ENCODE data around the gene GLI3.

GRCh38 chr7:42022791-42023190, 214.2 kb downstream of the GLI3 start:
- TF ChIP-seq POLR2AphosphoS5 (IDR thresholded peaks at IDR 0.05; ENCODE audit: low read depth, low read length): no peak
- TF ChIP-seq REST (IDR thresholded peaks at IDR 0.05; ENCODE audit: insufficient read depth in 1 of 2, low read depth in 2 of 2, low read length in 2 of 2): no peak
- no peak for TF ChIP-seq TAF1 (IDR thresholded peaks at IDR 0.05; ENCODE audit: borderline replicate concordance, insufficient read depth, low read length)
- TF ChIP-seq SIN3A (IDR thresholded peaks at IDR 0.05; ENCODE audit: borderline replicate concordance, insufficient read depth, low read length): no peak
- no peak for TF ChIP-seq FOXP2 (optimal IDR thresholded peaks at IDR 0.05; ENCODE audit: borderline replicate concordance, extremely low read depth, extremely low read length, insufficient read depth)
